Measurements from ENCODE around the gene CNTROB.

- TF ChIP-seq REST (IDR thresholded peaks at IDR 0.05; ENCODE audit: insufficient read depth in 1 of 2, low read depth in 2 of 2, low read length in 2 of 2) (no peak), SIN3A (IDR thresholded peaks at IDR 0.05; ENCODE audit: borderline replicate concordance, insufficient read depth, low read length) (no peak), TAF1 (IDR thresholded peaks at IDR 0.05; ENCODE audit: borderline replicate concordance, insufficient read depth, low read length) (no peak), POLR2AphosphoS5 (IDR thresholded peaks at IDR 0.05; ENCODE audit: low read depth, low read length) (no peak), FOXP2 (optimal IDR thresholded peaks at IDR 0.05; ENCODE audit: borderline replicate concordance, extremely low read depth, extremely low read length, insufficient read depth) (no peak)
These were observed 37.1 kb upstream of the CNTROB start for GRCh38 chr17:7894866-7895265.

All from PFSK-1 (cell line).